HEK293 (cell line): ENCODE measurements around the gene RAB1B.
A peak's percentile ranks its signal among the peaks of the same experiment; 100 is the strongest.
"Not testable (repeated sequence)": the region's sequence is repeated elsewhere in the genome, so short reads cannot be mapped to it uniquely, and the experiment has no call there.

Experiments
- CTCF ChIA-PET: fragments of 350-600 bp; formaldehyde crosslinking; extraction: SDS; loops from one replicate; lab custom pipeline; 2021; ENCODE audit warnings: antibody characterized with exemption; lab: Yijun Ruan, JAX
- POLR2A ChIA-PET: fragments of 300-600 bp; formaldehyde crosslinking; extraction: SDS; loops from one replicate; lab custom pipeline; 2020; ENCODE audit warnings: antibody characterized with exemption, inconsistent platforms; lab: Yijun Ruan, JAX
- H3K27ac ChIP-seq: fragments of 200-500 bp; sonication (Bioruptor generic); 2 replicates; pipeline ENCODE4 v1.5.1; 2014; ENCODE audit warnings: low read depth, low read length, control low read depth, inconsistent platforms; ENCODE audit errors: extremely low read depth
- H3K36me3 ChIP-seq, 2 experiments: fragments of 200-500 bp in 1 of 2; sonication (Bioruptor generic) in 1 of 2; 1 replicate in 1 of 2; 2 replicates in 1 of 2; pipeline ENCODE4 v1.5.1; 2014 to 2017; ENCODE audit warnings: inconsistent platforms in 2 of 2, low read length in 2 of 2; ENCODE audit not compliant: control insufficient read depth in 2 of 2, insufficient read depth in 1 of 2
- H3K4me1 ChIP-seq: fragments of 200-500 bp; sonication (Bioruptor generic); 2 replicates; pipeline ENCODE4 v1.5.1; 2014; ENCODE audit warnings: mild to moderate bottlenecking, low read length, inconsistent platforms; ENCODE audit not compliant: control insufficient read depth, insufficient read depth
- H3K4me3 ChIP-seq: 2 replicates; pipeline ENCODE4 v1.5.1; 2011; ENCODE audit warnings: low read depth, mild to moderate bottlenecking, control low read depth, low read length, moderate library complexity
- H3K9me3 ChIP-seq: fragments of 200-500 bp; sonication (Bioruptor generic); 2 replicates; pipeline ENCODE4 v1.5.1; 2014; ENCODE audit warnings: low read depth, low read length, inconsistent platforms; ENCODE audit not compliant: control insufficient read depth, insufficient read depth
- BCL11A ChIP-seq: fragments of 450-650 bp; formaldehyde crosslinking; IDR thresholded peaks from 2 replicates; pipeline ENCODE4 v1.5.1; 2016; ENCODE audit warnings: low read depth, missing biosample characterization, missing genetic modification characterization
- EGR2 ChIP-seq: fragments of 450-650 bp; formaldehyde crosslinking; IDR thresholded peaks from 2 replicates; pipeline ENCODE4 v1.5.1; 2016; ENCODE audit warnings: low read depth, missing biosample characterization, missing genetic modification characterization
- HOXC10 ChIP-seq: sonication (generic); formaldehyde crosslinking; IDR thresholded peaks from 2 replicates; pipeline ENCODE4 v1.8.1; 2023; ENCODE audit warnings: mild to moderate bottlenecking, missing genetic modification reagents
- IKZF3 ChIP-seq: fragments of 450-650 bp; IDR thresholded peaks from 2 replicates; pipeline ENCODE4 v1.5.0; 2018; ENCODE audit warnings: missing biosample characterization, mild to moderate bottlenecking, missing genetic modification characterization, moderate library complexity
- PBX3 ChIP-seq: sonication (generic); formaldehyde crosslinking; IDR thresholded peaks from 2 replicates; pipeline ENCODE4 v1.8.1; 2022; ENCODE audit warnings: mild to moderate bottlenecking, moderate library complexity, missing genetic modification reagents
- PRDM6 ChIP-seq: fragments of 450-650 bp; formaldehyde crosslinking; IDR thresholded peaks from 2 replicates; pipeline ENCODE4 v1.5.1; 2017; ENCODE audit warnings: missing biosample characterization, missing genetic modification characterization
- REPIN1 ChIP-seq: fragments of 450-650 bp; formaldehyde crosslinking; IDR thresholded peaks from 2 replicates; pipeline ENCODE4 v1.5.1; 2017; ENCODE audit warnings: missing biosample characterization, missing genetic modification characterization, low read depth
- ZBTB49 ChIP-seq: fragments of 450-650 bp; formaldehyde crosslinking; IDR thresholded peaks from 2 replicates; pipeline ENCODE4 v1.5.1; 2016; ENCODE audit warnings: missing biosample characterization, missing genetic modification characterization, low read depth
- ZEB2 ChIP-seq: fragments of 450-650 bp; formaldehyde crosslinking; IDR thresholded peaks from 2 replicates; pipeline ENCODE4 v1.5.1; 2016; ENCODE audit warnings: missing biosample characterization, missing genetic modification characterization
- ZNF157 ChIP-seq: fragments of 450-650 bp; formaldehyde crosslinking; IDR thresholded peaks from 2 replicates; pipeline ENCODE4 v1.5.1; 2016; ENCODE audit warnings: missing biosample characterization, missing genetic modification characterization
- ZNF169 ChIP-seq: fragments of 450-650 bp; formaldehyde crosslinking; IDR thresholded peaks from 2 replicates; pipeline ENCODE4 v1.5.1; 2016; ENCODE audit warnings: missing biosample characterization, missing genetic modification characterization
- ZNF184 ChIP-seq: fragments of 450-650 bp; IDR thresholded peaks from 2 replicates; pipeline ENCODE4 v1.5.1; 2018; ENCODE audit warnings: missing biosample characterization, mild to moderate bottlenecking, missing genetic modification characterization
- ZNF214 ChIP-seq: fragments of 450-650 bp; formaldehyde crosslinking; IDR thresholded peaks from 2 replicates; pipeline ENCODE4 v1.5.1; 2017; ENCODE audit warnings: missing biosample characterization, mild to moderate bottlenecking, missing genetic modification characterization, borderline replicate concordance
- ZNF266 ChIP-seq: fragments of 450-650 bp; formaldehyde crosslinking; IDR thresholded peaks from 2 replicates; pipeline ENCODE4 v1.5.1; 2016; ENCODE audit warnings: missing biosample characterization, missing genetic modification characterization, low read depth
- ZNF274 ChIP-seq, 2 experiments: fragments of 200-500 bp in 1 of 2; fragments of 450-650 bp in 1 of 2; sonication (Bioruptor generic) in 1 of 2; formaldehyde crosslinking in 1 of 2; IDR thresholded peaks; 2 replicates each; pipeline versions ENCODE4 v1.5.1 to v1.6.1; 2014 to 2016; ENCODE audit warnings: borderline replicate concordance in 1 of 2, inconsistent platforms in 1 of 2, low read length in 1 of 2, missing biosample characterization in 1 of 2, missing genetic modification characterization in 1 of 2
- ZNF366 ChIP-seq: fragments of 450-650 bp; formaldehyde crosslinking; conservative IDR thresholded peaks from 2 replicates; pipeline ENCODE4 v1.5.1; 2016; ENCODE audit warnings: missing biosample characterization, missing genetic modification characterization
- ZNF391 ChIP-seq: fragments of 450-650 bp; formaldehyde crosslinking; IDR thresholded peaks from 2 replicates; pipeline ENCODE4 v1.5.1; 2016; ENCODE audit warnings: low read depth, missing biosample characterization, missing genetic modification characterization, borderline replicate concordance
- ZNF449 ChIP-seq: fragments of 450-650 bp; formaldehyde crosslinking; IDR thresholded peaks from 2 replicates; pipeline ENCODE4 v1.5.1; 2017; ENCODE audit warnings: missing biosample characterization, mild to moderate bottlenecking, missing genetic modification characterization, moderate library complexity
- ZNF530 ChIP-seq: fragments of 450-650 bp; formaldehyde crosslinking; IDR thresholded peaks from 2 replicates; pipeline ENCODE4 v1.5.1; 2016; ENCODE audit warnings: low read depth, missing biosample characterization, missing genetic modification characterization
- ZNF549 ChIP-seq: fragments of 450-650 bp; IDR thresholded peaks from 2 replicates; pipeline ENCODE4 v1.5.1; 2018; ENCODE audit warnings: missing biosample characterization, missing genetic modification characterization, mild to moderate bottlenecking, inconsistent platforms, moderate library complexity
- ZNF792 ChIP-seq: fragments of 450-650 bp; formaldehyde crosslinking; IDR thresholded peaks from 2 replicates; pipeline ENCODE4 v1.5.1; 2016; ENCODE audit warnings: missing biosample characterization, missing genetic modification characterization

Gene RAB1B

GRCh38 chr11:66310324-66310723 lies 41.9 kb downstream of the RAB1B start:
- no peak overlapping the region for H3K27ac ChIP-seq
- POLR2A ChIA-PET = interaction anchor here (0.6 kb wide), 1 partner anchor 79 kb away, joined by 5 read pairs; no protein-coding TSS in a partner anchor
- H3K4me3 ChIP-seq = no peak overlapping the region
- no peaks in the 10 kb centered on the region for H3K9me3 ChIP-seq
- TF ChIP-seq ZNF366 (tag by site-specific recombination) (no peak), ZNF157 (tag by site-specific recombination) (no peak), ZNF391 (tag by site-specific recombination) (no peak), EGR2 (no peak), ZNF266 (tag by site-specific recombination) (no peak), ZNF530 (tag by site-specific recombination) (no peak), BCL11A (no peak), HOXC10 (CRISPR knock-in tag) (no peak)
- H3K36me3 ChIP-seq = no peaks in the 10 kb centered on the region
- CTCF ChIA-PET = interaction anchor here (0.6 to 3.4 kb wide), 9 partner anchors 14 to 716 kb away, joined by 3 to 28 read pairs (median 5); partner anchors contain the start of genes BRMS1 and TMEM151A
- no peaks in the 10 kb centered on the region for H3K4me1 ChIP-seq

GRCh38 chr11:66310803-66311440 lies 42.5 kb downstream of the RAB1B start:
- not testable (repeated sequence) for H3K27ac ChIP-seq, H3K36me3 ChIP-seq, H3K4me3 ChIP-seq, H3K9me3 ChIP-seq, H3K4me1 ChIP-seq
- ChIA-PET POLR2A (interaction anchor here (0.6 to 1.1 kb wide), 3 partner anchors 21 to 584 kb away, joined by 3 to 4 read pairs (median 3); partner anchors contain the start of gene YIF1A), CTCF (interaction anchor here (0.6 to 3.4 kb wide), 45 partner anchors 9 to 715 kb away, joined by 3 to 29 read pairs (median 4); partner anchors contain the start of genes B4GAT1, BRMS1, RIN1 and TMEM151A)

- Histone ChIP-seq H3K4me3 (peak overlapping the region; percentile 50), H3K4me1 (no peaks in the 10 kb centered on the region), H3K36me3 (no peaks in the 10 kb centered on the region), H3K9me3 (no peaks in the 10 kb centered on the region), H3K27ac (peak overlapping the region; percentile 52; the same call in 1 of the 2 replicates)
- no peak for TF ChIP-seq REPIN1
- no peak for TF ChIP-seq IKZF3 (tag by site-specific recombination)
- no peak for TF ChIP-seq PRDM6 (tag by site-specific recombination)
- no peak for TF ChIP-seq ZNF169
- TF ChIP-seq ZBTB49 (tag by site-specific recombination) = no peak
- TF ChIP-seq ZNF274 (IDR thresholded peaks at IDR 0.05; ENCODE audit: low read length) = no peak
- no peak for TF ChIP-seq ZNF274 (tag by site-specific recombination; IDR thresholded peaks at IDR 0.05; ENCODE audit: borderline replicate concordance)
- no peak for TF ChIP-seq ZNF549
- no peak for TF ChIP-seq ZNF214 (tag by site-specific recombination)
- no peak for TF ChIP-seq ZNF449
- no peak for TF ChIP-seq ZEB2
- no peak for TF ChIP-seq ZNF792 (tag by site-specific recombination)
- no peak for TF ChIP-seq PBX3 (CRISPR knock-in tag)
- no peak for TF ChIP-seq ZNF184 (tag by site-specific recombination)
- CTCF ChIA-PET = interaction anchor here (0.6 to 3.4 kb wide), 48 partner anchors 10 to 714 kb away, joined by 3 to 29 read pairs (median 4); partner anchors contain the start of genes B4GAT1, BRMS1, RIN1 and TMEM151A
- POLR2A ChIA-PET = interaction anchor here (0.6 to 2.2 kb wide), 14 partner anchors 17 to 585 kb away, joined by 3 to 32 read pairs (median 4); partner anchors contain the start of genes BRMS1, MRPL11, RIN1 and YIF1A
Measured at GRCh38 chr11:66311470-66311964, 43.1 kb downstream of the RAB1B start.
